Hepatocyte (in vitro differentiated cells): Measurements from ENCODE around the gene ACSL3. TPM values are rescaled to one million over a fixed set of nuclear protein-coding genes. Genes with fewer than 3 reads are reported as not detected.

ENCODE experiments used
- DNase-seq: peaks from one replicate; pipeline ENCODE4 v3.0.0-alpha.2; 2016; ENCODE audit warnings: low spot score
- H2AFZ ChIP-seq: fragments of 200-600 bp; sonication (generic); 2 replicates; pipeline ENCODE4 v1.6.0; 2016; ENCODE audit warnings: antibody characterized with exemption, mild to moderate bottlenecking
- H3K27ac ChIP-seq: fragments of 200-600 bp; sonication (generic); 2 replicates; pipeline ENCODE4 v1.5.1; 2016; ENCODE audit warnings: mild to moderate bottlenecking
- H3K27me3 ChIP-seq: fragments of 200-600 bp; sonication (generic); 2 replicates; pipeline ENCODE4 v1.6.1; 2016
- H3K36me3 ChIP-seq: fragments of 200-600 bp; sonication (generic); replicated peaks from 2 replicates; pipeline ENCODE4 v1.5.1; 2016; ENCODE audit warnings: low read depth; ENCODE audit not compliant: insufficient read depth
- H3K4me1 ChIP-seq: fragments of 200-600 bp; sonication (generic); 2 replicates; pipeline ENCODE4 v1.5.1; 2016; ENCODE audit warnings: mild to moderate bottlenecking, moderate library complexity; ENCODE audit not compliant: insufficient read depth
- H3K4me2 ChIP-seq: fragments of 200-600 bp; sonication (generic); 2 replicates; pipeline ENCODE4 v1.6.0; 2016
- H3K4me3 ChIP-seq: fragments of 200-600 bp; sonication (generic); 2 replicates; pipeline ENCODE4 v1.5.1; 2016; ENCODE audit warnings: mild to moderate bottlenecking
- H3K79me2 ChIP-seq: fragments of 200-600 bp; sonication (generic); 2 replicates; pipeline ENCODE4 v1.6.0; 2017; ENCODE audit warnings: mild to moderate bottlenecking
- H3K9me2 ChIP-seq: fragments of 200-600 bp; sonication (generic); replicated peaks from 2 replicates; pipeline ENCODE4 v1.6.0; 2017; ENCODE audit warnings: mild to moderate bottlenecking; ENCODE audit not compliant: insufficient read depth
- H3K9me3 ChIP-seq: fragments of 200-600 bp; sonication (generic); 2 replicates; pipeline ENCODE4 v1.5.1; 2016; ENCODE audit warnings: low read depth, mild to moderate bottlenecking
- H4K20me1 ChIP-seq: fragments of 200-600 bp; sonication (generic); 2 replicates; pipeline ENCODE4 v1.6.0; 2016; ENCODE audit warnings: mild to moderate bottlenecking; ENCODE audit not compliant: insufficient read depth, poor library complexity, severe bottlenecking
- CTCF ChIP-seq: fragments of 200-600 bp; sonication (generic); IDR thresholded peaks from 2 replicates; pipeline ENCODE4 v1.5.1; 2016; ENCODE audit warnings: antibody characterized with exemption, mild to moderate bottlenecking; ENCODE audit not compliant: poor library complexity
- EZH2 ChIP-seq: fragments of 200-600 bp; sonication (generic); IDR thresholded peaks from 2 replicates; pipeline ENCODE4 v1.6.1; 2016; ENCODE audit warnings: antibody characterized with exemption, mild to moderate bottlenecking, borderline replicate concordance
- EZH2phosphoT487 ChIP-seq: fragments of 200-600 bp; sonication (generic); IDR thresholded peaks from one replicate; pipeline ENCODE4 v1.6.1; 2018; ENCODE audit warnings: antibody characterized with exemption, mild to moderate bottlenecking, low read depth, moderate library complexity; ENCODE audit not compliant: unreplicated experiment, severe bottlenecking
- WGBS: methylation state at CpG from one replicate; pipeline ENCODE4 v1.1.6; 2016; ENCODE audit warnings: low lambda C conversion rate; ENCODE audit errors: missing lambda C conversion rate; 5-methylcytosine and 5-hydroxymethylcytosine counted together
- polyA plus RNA-seq: library from polyadenylated mRNA; unstranded; fragments of >200 nt; fragmentation: Nextera tagmentation; extraction: Ambion mirVana; gene quantifications from 2 replicates; pipeline ENCODE4 v1.2.1, GENCODE V29; 2016
- total RNA-seq: library from RNA; depleted of rRNA; stranded (reverse); fragments of >200 nt; gene quantifications from 2 replicates; pipeline ENCODE4 v1.2.3, GENCODE V29; 2014

Gene ACSL3
- total and polyA plus RNA-seq, 2 experiments from 2014 or later = 82.1 to 133 TPM

- no peaks in the 10 kb centered on the region for H3K9me2 ChIP-seq
- no peaks in the 10 kb centered on the region for H3K36me3 ChIP-seq
- no peaks in the 10 kb centered on the region for H3K9me3 ChIP-seq
- no peak overlapping the region for H3K4me3 ChIP-seq
- WGBS = 99% methylated on average over 4 of the region's 4 CpGs
- no peak overlapping the region for H3K27ac ChIP-seq
- H3K4me1 ChIP-seq = no peaks in the 10 kb centered on the region
- H3K4me2 ChIP-seq = no peak overlapping the region
- TF ChIP-seq CTCF (no peak), EZH2phosphoT487 (no peak), EZH2 (no peak)
- no peak overlapping the region for H2AFZ ChIP-seq
- no peaks in the 10 kb centered on the region for H4K20me1 ChIP-seq
- no peaks in the 10 kb centered on the region for H3K27me3 ChIP-seq
- no peak for DNase-seq
- no peaks in the 10 kb centered on the region for H3K79me2 ChIP-seq
Observed at GRCh38 chr2:222931659-222932058, 70.8 kb downstream of the ACSL3 start.

- DNase-seq = no peak
- Histone ChIP-seq H3K27me3 (no peaks in the 10 kb centered on the region), H3K4me3 (no peak overlapping the region), H4K20me1 (no peaks in the 10 kb centered on the region), H3K9me2 (no peaks in the 10 kb centered on the region), H3K9me3 (peaks cover 10% of the 10 kb centered on the region), H3K79me2 (no peaks in the 10 kb centered on the region), H3K4me1 (no peaks in the 10 kb centered on the region), H3K27ac (no peak overlapping the region), H2AFZ (no peak overlapping the region), H3K4me2 (no peak overlapping the region), H3K36me3 (no peaks in the 10 kb centered on the region)
- WGBS = 94% methylated on average over 3 of the region's 3 CpGs
- TF ChIP-seq CTCF = no peak
- no peak for TF ChIP-seq EZH2
- TF ChIP-seq EZH2phosphoT487 = no peak
Observed at GRCh38 chr2:222933458-222933857, 72.6 kb downstream of the ACSL3 start.

GRCh38 chr2:222935688-222936298 lies 75.0 kb downstream of the ACSL3 start:
- no peaks in the 10 kb centered on the region for H3K9me2 ChIP-seq
- TF ChIP-seq CTCF = no peak
- TF ChIP-seq EZH2 = no peak
- no peak for TF ChIP-seq EZH2phosphoT487
- DNase-seq = no peak
- no peaks in the 10 kb centered on the region for H3K4me1 ChIP-seq
- no peak overlapping the region for H3K4me3 ChIP-seq
- H3K36me3 ChIP-seq = no peaks in the 10 kb centered on the region
- no peak overlapping the region for H2AFZ ChIP-seq
- H3K27me3 ChIP-seq = no peaks in the 10 kb centered on the region
- no peak overlapping the region for H3K4me2 ChIP-seq
- WGBS = 95% methylated on average over 4 of the region's 4 CpGs
- no peaks in the 10 kb centered on the region for H4K20me1 ChIP-seq
- H3K9me3 ChIP-seq = peaks cover 17% of the 10 kb centered on the region
- H3K79me2 ChIP-seq = peaks cover 3% of the 10 kb centered on the region
- H3K27ac ChIP-seq = no peak overlapping the region

- H3K79me2 ChIP-seq = peaks cover 3% of the 10 kb centered on the region
- WGBS = 98% methylated on average over 7 of the region's 7 CpGs
- no peak overlapping the region for H3K4me3 ChIP-seq
- H3K4me2 ChIP-seq = no peak overlapping the region
- no peak for DNase-seq
- H3K9me3 ChIP-seq = peaks cover 17% of the 10 kb centered on the region
- no peak overlapping the region for H2AFZ ChIP-seq
- H3K36me3 ChIP-seq = no peaks in the 10 kb centered on the region
- TF ChIP-seq CTCF = no peak
- TF ChIP-seq EZH2 = no peak
- TF ChIP-seq EZH2phosphoT487 = no peak
- no peak overlapping the region for H3K27ac ChIP-seq
- no peaks in the 10 kb centered on the region for H3K27me3 ChIP-seq
- H4K20me1 ChIP-seq = no peaks in the 10 kb centered on the region
- H3K9me2 ChIP-seq = no peaks in the 10 kb centered on the region
- H3K4me1 ChIP-seq = no peaks in the 10 kb centered on the region
Observed at GRCh38 chr2:222936705-222937104, 75.9 kb downstream of the ACSL3 start.
